Muscle layer of duodenum (tissue), 2 donors: Measurements from ENCODE around the gene ARHGEF4.

Experiments
- H3K27ac ChIP-seq: one replicate; pipeline ENCODE4 v1.7.0; 2013; ENCODE audit warnings: mild to moderate bottlenecking, low read length
- H3K27me3 ChIP-seq: one replicate; pipeline ENCODE4 v1.7.0; 2013; ENCODE audit warnings: low read depth, mild to moderate bottlenecking, control low read depth, low read length
- H3K36me3 ChIP-seq, 2 donors: one replicate each; pipeline ENCODE4 v1.7.0; 2013; ENCODE audit warnings: low read length in 2 of 2, control low read depth in 1 of 2, mild to moderate bottlenecking in 1 of 2; ENCODE audit not compliant: insufficient read depth in 2 of 2, control insufficient read depth in 1 of 2
- H3K4me1 ChIP-seq, 2 donors: one replicate each; pipeline ENCODE4 v1.7.0; 2013; ENCODE audit warnings: low read length in 2 of 2, mild to moderate bottlenecking in 2 of 2, control low read depth in 1 of 2, moderate library complexity in 1 of 2; ENCODE audit not compliant: insufficient read depth in 2 of 2, control insufficient read depth in 1 of 2
- H3K4me3 ChIP-seq, 2 donors: one replicate each; pipeline ENCODE4 v1.7.0; 2013; ENCODE audit warnings: low read length in 2 of 2, low read depth in 1 of 2, mild to moderate bottlenecking in 1 of 2
- H3K9me3 ChIP-seq, 2 donors: one replicate each; pipeline ENCODE4 v1.7.0; 2013; ENCODE audit warnings: low read length in 2 of 2, control low read depth in 1 of 2, mild to moderate bottlenecking in 1 of 2; ENCODE audit not compliant: control insufficient read depth in 1 of 2
- donor health status: healthy.

The ARHGEF4 gene

DNA sequence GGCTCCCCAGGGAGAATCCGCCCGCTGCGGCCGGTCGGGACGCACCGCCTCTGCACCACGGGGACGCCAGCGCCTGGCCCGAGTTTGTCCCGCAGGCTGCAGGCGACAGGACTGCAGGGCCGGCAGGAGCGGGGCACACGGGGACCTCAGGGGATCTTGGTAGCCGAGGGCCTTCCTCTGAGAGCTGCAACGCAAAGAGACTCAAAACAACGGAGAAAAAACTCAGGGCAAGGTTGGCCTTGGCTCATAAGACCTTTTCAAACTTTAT, 79.7 kb downstream of the ARHGEF4 start:
- peaks cover 7% of the 10 kb centered on the region for H3K27me3 ChIP-seq
- no peak overlapping the region for H3K27ac ChIP-seq
- no peaks in the 10 kb centered on the region for H3K4me1 ChIP-seq
- no peak overlapping the region for H3K4me3 ChIP-seq
- no peaks in the 10 kb centered on the region for H3K36me3 ChIP-seq
- no peaks in the 10 kb centered on the region for H3K9me3 ChIP-seq

DNA sequence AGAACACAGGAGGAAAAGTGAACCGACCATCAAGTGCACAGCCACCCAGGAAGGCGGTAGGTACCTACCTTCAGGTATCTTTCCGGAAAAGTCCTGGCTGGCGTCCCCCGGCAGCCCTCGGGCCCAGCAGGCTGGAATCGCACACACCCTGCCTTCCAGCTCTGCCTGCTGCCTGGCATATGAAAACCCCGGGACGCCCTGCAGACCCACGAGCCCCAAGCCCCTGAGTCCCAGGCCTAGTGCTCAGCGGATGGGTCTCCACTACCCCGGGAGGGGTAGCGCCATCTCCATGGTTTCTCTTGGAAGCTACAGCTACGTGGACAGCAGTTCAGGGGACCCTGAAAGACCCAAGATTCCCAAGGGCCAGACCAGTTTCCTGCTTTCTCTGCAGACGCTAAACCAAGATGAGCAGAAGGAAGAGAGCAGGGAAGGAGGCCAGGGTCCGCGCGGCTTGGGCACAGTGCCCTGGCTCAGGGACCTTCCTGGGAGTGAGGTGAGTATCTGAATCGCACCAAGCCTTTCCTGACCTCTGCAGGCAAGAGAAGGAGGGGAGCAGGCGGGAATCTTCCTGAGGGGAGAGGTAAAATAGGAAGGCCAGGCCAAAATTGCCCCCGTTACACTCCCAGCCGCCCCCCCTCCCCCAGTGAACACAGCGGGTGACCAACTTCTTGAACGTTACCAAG, 80.4 kb downstream of the ARHGEF4 start:
- no peak overlapping the region for H3K27ac ChIP-seq
- H3K27me3 ChIP-seq, result peaks cover 7% of the 10 kb centered on the region
- H3K9me3 ChIP-seq, result no peaks in the 10 kb centered on the region
- H3K4me3 ChIP-seq, result no peak overlapping the region
- H3K36me3 ChIP-seq, result no peaks in the 10 kb centered on the region
- no peaks in the 10 kb centered on the region for H3K4me1 ChIP-seq

DNA sequence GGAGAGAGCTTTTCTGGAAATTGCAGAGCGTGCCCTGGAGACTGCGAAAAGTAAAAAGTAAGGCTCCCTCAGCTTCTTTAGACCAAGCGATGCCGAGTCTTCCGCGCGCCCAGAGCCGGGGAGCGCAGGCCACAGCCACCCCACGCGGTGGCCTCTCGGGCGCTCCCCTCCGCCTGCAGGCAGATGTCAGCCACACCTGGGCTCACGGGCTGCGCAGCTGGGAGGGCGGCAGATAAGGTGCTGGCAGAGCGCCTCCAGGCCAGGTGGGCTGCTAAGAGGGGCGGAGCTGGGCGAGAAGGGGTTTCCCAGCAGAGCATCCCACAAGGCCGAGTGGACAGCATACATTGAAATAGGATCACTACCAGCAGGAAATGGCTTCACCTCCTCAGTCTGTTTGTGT, 81.7 kb downstream of the ARHGEF4 start:
- no peaks in the 10 kb centered on the region for H3K4me1 ChIP-seq
- no peaks in the 10 kb centered on the region for H3K9me3 ChIP-seq
- H3K36me3 ChIP-seq, result no peaks in the 10 kb centered on the region

DNA sequence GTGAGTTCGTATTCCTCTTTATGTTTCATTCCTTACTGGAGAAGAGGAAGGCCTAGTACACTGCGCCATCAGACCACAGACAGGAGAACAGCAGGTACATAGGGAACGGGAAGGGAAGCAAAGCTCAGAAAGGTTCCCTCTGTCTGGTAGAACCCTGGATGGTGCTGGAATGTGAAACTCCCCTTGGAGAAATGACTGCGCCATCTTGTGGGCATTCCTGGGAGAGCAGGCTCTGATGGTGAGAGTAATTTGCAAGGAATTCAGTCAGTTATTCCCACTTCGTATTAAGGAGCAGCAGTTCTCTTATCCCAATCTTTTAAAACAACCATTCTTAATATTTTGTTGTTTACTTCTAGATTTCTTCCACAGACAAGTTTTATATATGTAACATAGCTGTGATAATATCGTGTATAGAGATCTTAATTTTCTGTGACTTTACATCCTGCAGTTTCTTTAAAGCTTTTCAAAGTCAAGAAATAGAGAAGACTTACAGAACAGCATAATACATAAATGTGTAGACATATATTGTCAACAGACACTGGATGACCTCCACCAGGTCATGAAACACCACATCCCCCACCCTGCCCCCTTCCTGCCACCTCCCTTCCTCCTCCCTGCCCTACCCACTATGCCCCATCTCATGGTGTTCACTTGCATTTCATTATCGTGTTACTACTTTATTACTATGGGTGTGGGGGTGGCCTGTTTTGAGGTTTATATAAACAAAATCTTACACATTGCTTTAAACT, 83.9 kb downstream of the ARHGEF4 start:
- H3K9me3 ChIP-seq, result no peaks in the 10 kb centered on the region
- no peaks in the 10 kb centered on the region for H3K36me3 ChIP-seq
- H3K4me3 ChIP-seq, result no peak overlapping the region
- no peak overlapping the region for H3K27ac ChIP-seq
- H3K4me1 ChIP-seq, result no peaks in the 10 kb centered on the region
- no peaks in the 10 kb centered on the region for H3K27me3 ChIP-seq

More for the DNA sequence above, 81.7 kb downstream of the ARHGEF4 start:
- no peak overlapping the region for H3K4me3 ChIP-seq
- no peak overlapping the region for H3K27ac ChIP-seq
- peaks cover 7% of the 10 kb centered on the region for H3K27me3 ChIP-seq

DNA sequence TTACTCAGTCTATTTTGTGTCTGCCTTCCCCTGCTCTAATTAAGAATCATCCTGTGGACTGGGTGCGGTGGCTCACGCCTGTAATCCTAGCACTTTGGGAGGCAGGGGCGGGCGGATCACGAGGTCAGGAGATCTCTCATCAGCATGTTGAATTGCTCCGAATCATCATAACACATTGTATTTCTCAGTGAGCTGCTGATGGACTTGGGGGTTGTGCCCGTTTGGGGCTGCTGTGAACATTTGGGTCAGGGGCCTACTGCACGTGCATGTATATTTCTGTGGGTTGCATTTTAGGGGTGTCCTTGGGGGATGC, 84.4 kb downstream of the ARHGEF4 start:
- Histone ChIP-seq H3K36me3 (no peaks in the 10 kb centered on the region), H3K4me1 (no peaks in the 10 kb centered on the region), H3K4me3 (no peak overlapping the region), H3K27ac (no peak overlapping the region), H3K9me3 (no peaks in the 10 kb centered on the region), H3K27me3 (no peaks in the 10 kb centered on the region)

DNA sequence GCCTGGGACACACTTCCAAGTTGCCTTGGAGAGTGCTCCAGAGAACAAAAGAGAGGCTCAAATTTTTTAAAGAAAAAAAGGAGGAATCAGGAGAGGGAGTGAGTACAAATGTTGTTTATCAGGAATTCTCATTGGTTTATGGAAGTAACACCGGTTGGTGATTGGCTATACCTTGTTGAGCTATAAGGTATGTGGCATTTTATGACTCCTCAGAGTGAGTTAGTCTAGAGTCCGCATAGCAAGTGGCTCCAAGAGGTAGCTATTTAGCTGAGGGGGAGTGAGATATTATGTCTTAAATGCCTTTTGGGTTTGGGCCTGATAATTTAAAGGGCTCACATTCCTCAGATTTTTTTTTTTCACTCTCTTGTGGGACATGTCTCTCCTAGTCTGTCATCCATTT, 85.7 kb downstream of the ARHGEF4 start:
- Histone ChIP-seq H3K27ac (no peak overlapping the region), H3K27me3 (no peaks in the 10 kb centered on the region), H3K4me1 (no peaks in the 10 kb centered on the region), H3K36me3 (no peaks in the 10 kb centered on the region), H3K4me3 (no peak overlapping the region), H3K9me3 (peaks cover under 1 to 3% of the 10 kb centered on the region in 2 donors)

DNA sequence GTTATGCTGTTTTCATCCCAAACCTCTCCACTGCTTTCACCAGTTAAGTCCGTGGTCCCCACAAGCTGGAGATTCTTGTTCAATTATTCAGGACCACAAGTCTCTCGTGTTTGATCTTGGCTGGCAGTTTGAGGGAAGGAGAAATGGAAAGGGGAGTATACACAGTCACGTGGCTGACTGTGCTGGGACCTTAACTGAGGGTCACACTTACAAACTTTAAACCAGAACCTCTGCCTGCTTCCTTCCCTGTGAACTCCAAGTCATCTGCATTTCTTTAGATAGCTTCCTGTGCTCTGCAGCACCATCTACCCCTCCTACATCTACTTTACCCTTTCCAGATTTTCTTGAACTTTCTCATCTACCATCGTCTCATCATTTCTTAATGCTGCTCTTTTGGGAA, 91.7 kb downstream of the ARHGEF4 start:
- Histone ChIP-seq H3K4me1 (no peaks in the 10 kb centered on the region), H3K36me3 (no peaks in the 10 kb centered on the region), H3K9me3 (peaks cover 6 to 12% of the 10 kb centered on the region in 2 donors), H3K4me3 (no peak overlapping the region), H3K27me3 (no peaks in the 10 kb centered on the region), H3K27ac (no peak overlapping the region)

DNA sequence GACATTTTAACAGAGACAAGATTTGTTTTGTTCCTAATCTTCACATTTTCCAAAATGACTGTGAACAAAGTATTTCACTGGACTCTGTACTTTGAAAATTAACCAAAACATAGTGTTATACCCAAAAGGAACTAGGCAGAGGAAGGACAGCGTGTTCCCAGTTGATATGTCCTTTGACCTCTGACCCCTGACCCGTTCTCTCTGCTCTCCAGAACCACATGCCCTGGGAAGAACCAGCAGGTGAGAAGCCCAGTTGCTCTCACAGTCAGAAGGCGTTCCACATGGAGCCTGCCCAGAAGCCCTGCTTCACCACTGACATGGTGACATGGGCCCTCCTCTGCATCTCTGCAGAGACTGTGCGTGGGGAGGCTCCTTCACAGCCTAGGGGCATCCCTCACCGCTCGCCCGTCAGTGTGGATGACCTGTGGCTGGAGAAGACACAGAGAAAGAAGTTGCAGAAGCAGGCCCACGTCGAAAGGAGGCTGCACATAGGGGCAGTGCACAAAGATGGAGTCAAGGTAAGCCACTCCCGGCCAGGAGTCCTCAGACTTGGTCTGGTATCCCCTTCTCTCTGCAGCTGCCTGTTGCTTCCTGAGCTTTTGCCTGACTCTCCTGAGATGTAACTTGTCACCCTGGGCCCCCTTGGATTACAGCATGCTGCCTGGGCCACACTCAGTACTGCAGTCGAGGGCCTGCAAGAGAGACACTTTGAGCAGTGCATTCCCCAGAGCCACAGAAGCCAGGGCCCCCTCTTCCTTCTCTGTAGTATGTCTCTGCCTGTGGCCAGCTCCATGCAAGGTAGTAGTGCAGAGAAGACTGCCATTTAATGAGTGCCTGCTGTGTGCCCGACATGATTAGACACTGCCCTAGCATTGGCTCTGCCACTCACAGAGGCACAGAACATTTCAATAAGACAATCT, 94.3 kb downstream of the ARHGEF4 start:
- H3K4me1 ChIP-seq, result no peaks in the 10 kb centered on the region
- H3K36me3 ChIP-seq, result no peaks in the 10 kb centered on the region
- no peak overlapping the region for H3K27ac ChIP-seq
- H3K9me3 ChIP-seq, result peaks cover 6 to 12% of the 10 kb centered on the region in 2 donors
- H3K27me3 ChIP-seq, result no peaks in the 10 kb centered on the region
- H3K4me3 ChIP-seq, result no peak overlapping the region

DNA sequence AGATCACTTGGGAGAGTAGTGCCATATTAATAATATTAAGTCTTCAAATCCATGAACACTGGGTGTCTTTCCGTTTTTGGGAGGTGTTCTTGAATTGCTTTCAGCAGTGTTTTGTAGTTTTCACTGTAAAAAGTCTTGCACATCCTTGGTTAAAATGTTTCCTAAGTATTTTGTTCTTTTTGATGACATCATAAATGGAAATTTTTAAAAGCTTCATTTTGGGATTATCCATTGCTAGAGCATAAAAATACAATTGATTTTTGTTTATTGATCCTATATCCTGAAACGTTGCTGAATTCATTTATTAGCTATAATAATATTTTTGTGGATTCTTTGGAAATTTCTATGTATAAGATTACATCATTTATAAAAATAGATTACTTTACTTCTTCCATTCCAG, 96.8 kb downstream of the ARHGEF4 start:
- Histone ChIP-seq H3K4me1 (no peaks in the 10 kb centered on the region), H3K36me3 (no peaks in the 10 kb centered on the region), H3K27me3 (no peaks in the 10 kb centered on the region), H3K4me3 (no peak overlapping the region), H3K27ac (no peak overlapping the region), H3K9me3 (peaks cover 0 to 5% of the 10 kb centered on the region in 2 donors)

DNA sequence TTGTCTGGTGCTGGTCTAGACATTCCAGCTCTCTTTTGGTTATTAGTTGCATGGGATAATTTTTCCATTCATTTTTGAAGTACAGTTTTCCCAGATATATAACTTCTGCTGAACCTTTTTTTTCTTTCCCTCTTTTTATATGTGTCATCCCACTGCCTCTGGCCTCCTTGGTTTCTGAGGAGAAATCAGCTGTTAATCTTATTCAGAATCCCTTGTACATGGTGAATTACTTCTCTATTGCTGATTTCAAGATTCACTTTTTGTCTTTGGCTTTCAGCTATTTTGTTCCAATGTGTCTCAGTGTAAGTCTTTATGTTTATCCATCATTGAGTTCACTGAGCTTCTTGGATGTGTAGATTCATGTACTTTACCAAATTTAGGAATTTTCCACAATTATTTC, 99.7 kb downstream of the ARHGEF4 start:
- Histone ChIP-seq H3K4me1 (no peaks in the 10 kb centered on the region), H3K4me3 (no peak overlapping the region), H3K27me3 (no peaks in the 10 kb centered on the region), H3K36me3 (no peaks in the 10 kb centered on the region), H3K9me3 (peaks cover 0 to 5% of the 10 kb centered on the region in 2 donors), H3K27ac (no peak overlapping the region)

DNA sequence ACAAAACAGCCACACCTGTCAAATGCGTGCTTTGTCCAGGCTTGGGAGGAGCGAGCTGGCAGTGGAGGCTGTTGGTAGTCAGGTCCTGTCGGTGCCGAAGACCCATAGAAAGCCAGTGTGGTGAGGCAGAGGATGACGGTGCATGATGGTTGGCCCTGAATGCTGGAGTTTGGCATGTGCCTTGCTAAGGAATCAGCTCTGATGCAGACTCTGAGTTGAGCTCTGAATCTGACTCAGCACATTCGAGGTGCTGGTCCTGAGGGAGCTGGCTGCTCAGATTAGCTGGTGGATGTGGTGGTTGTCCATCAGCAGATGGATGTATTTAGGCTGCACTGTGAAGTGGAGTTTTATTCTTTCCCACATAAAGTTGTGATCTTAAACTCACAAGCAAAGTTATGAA, 111.3 kb downstream of the ARHGEF4 start:
- Histone ChIP-seq H3K9me3 (peaks cover 18% of the 10 kb centered on the region in 2 donors), H3K27me3 (no peaks in the 10 kb centered on the region), H3K27ac (no peak overlapping the region)

More for the DNA sequence above, 111.3 kb downstream of the ARHGEF4 start:
- H3K4me3 ChIP-seq, result no peak overlapping the region
- H3K36me3 ChIP-seq, result no peaks in the 10 kb centered on the region
- H3K4me1 ChIP-seq, result no peaks in the 10 kb centered on the region
